Testis (tissue), 2 donors: ENCODE data around the gene TMEM269.

Experiments
- POLR2A ChIP-seq: fragments of 450-650 bp; IDR thresholded peaks from one replicate; pipeline ENCODE4 v1.6.1; 2017; ENCODE audit warnings: antibody characterized with exemption, mild to moderate bottlenecking, moderate library complexity
- TF ChIP-seq, protein P1 (sequence below), 3 experiments: fragments of 450-650 bp in 2 of 3; fragments of 200-600 bp in 1 of 3; sonication (generic) in 1 of 3; IDR thresholded peaks; one replicate each; pipeline ENCODE4 v1.5.1; 2016 to 2019; ENCODE audit warnings: antibody characterized with exemption in 3 of 3, mild to moderate bottlenecking in 2 of 3, moderate library complexity in 1 of 3

DNA sequence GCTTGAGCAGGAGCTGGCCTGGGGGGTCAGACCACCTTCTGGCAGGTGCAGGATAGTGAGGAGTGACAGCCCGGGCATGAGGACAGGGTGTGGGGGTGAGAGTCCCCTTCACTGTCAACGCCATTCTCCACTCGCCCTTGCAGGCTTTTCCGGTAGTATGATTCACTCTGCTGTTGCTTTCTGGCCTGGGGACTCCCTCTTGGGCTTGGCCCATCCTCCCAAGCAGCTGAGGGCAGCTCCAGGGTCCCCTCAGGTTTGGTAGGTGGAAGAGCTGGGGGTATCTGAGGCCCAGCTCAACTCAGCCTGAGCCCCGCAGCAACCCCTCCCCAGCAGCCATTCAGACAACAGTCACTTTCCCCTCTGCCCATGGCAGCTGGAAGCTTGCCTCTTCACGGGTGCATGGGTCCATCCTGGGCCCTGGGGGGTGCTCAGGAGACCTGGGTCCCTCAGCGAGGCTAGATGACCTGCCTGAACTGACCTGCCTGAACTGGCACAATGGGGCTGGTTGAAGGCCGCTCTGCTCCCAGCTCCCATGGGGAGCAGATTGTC is 46.0 kb upstream of the TMEM269 start:
- TF ChIP-seq POLR2A: no peak
- TF ChIP-seq, protein P1, sequence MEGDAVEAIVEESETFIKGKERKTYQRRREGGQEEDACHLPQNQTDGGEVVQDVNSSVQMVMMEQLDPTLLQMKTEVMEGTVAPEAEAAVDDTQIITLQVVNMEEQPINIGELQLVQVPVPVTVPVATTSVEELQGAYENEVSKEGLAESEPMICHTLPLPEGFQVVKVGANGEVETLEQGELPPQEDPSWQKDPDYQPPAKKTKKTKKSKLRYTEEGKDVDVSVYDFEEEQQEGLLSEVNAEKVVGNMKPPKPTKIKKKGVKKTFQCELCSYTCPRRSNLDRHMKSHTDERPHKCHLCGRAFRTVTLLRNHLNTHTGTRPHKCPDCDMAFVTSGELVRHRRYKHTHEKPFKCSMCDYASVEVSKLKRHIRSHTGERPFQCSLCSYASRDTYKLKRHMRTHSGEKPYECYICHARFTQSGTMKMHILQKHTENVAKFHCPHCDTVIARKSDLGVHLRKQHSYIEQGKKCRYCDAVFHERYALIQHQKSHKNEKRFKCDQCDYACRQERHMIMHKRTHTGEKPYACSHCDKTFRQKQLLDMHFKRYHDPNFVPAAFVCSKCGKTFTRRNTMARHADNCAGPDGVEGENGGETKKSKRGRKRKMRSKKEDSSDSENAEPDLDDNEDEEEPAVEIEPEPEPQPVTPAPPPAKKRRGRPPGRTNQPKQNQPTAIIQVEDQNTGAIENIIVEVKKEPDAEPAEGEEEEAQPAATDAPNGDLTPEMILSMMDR (IDR thresholded peaks at IDR 0.05): no peak
